ENCODE results near the gene CACNA2D2.

Gene CACNA2D2

DNA sequence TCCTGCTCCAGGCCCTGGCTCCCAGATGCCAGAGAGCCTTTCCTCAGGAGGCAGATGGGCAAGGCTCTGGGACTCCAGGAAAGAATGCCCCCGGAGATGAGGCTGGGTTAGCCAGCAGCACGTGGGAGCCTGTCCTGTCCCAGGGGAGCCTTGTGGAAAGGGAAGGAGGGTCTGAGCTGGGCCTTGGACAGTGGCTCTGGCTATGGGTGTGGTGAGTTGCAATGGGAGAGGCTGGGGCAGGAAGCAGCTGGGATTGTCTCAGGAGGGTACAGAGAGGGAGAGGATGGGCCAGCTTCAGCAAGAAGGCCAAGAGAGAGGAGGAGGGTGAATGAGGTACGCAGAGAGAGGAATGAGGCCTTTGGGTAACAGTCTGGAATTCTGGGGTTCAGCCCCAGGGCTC is 17.4 kb upstream of the CACNA2D2 start:
- H3K4me3 ChIP-seq (replicated peaks; ENCODE audit: insufficient read depth, low read length), result no peak overlapping the region
- no peak for DNase-seq (ENCODE audit: low read depth in 1 of 2, low spot score in 1 of 2)
- H3K27ac ChIP-seq (replicated peaks), result no peak overlapping the region
- TF ChIP-seq, protein P1, sequence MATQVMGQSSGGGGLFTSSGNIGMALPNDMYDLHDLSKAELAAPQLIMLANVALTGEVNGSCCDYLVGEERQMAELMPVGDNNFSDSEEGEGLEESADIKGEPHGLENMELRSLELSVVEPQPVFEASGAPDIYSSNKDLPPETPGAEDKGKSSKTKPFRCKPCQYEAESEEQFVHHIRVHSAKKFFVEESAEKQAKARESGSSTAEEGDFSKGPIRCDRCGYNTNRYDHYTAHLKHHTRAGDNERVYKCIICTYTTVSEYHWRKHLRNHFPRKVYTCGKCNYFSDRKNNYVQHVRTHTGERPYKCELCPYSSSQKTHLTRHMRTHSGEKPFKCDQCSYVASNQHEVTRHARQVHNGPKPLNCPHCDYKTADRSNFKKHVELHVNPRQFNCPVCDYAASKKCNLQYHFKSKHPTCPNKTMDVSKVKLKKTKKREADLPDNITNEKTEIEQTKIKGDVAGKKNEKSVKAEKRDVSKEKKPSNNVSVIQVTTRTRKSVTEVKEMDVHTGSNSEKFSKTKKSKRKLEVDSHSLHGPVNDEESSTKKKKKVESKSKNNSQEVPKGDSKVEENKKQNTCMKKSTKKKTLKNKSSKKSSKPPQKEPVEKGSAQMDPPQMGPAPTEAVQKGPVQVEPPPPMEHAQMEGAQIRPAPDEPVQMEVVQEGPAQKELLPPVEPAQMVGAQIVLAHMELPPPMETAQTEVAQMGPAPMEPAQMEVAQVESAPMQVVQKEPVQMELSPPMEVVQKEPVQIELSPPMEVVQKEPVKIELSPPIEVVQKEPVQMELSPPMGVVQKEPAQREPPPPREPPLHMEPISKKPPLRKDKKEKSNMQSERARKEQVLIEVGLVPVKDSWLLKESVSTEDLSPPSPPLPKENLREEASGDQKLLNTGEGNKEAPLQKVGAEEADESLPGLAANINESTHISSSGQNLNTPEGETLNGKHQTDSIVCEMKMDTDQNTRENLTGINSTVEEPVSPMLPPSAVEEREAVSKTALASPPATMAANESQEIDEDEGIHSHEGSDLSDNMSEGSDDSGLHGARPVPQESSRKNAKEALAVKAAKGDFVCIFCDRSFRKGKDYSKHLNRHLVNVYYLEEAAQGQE (IDR thresholded peaks at IDR 0.05; ENCODE audit: insufficient replicate concordance, low read depth), result no peak
- TF ChIP-seq, protein P2, sequence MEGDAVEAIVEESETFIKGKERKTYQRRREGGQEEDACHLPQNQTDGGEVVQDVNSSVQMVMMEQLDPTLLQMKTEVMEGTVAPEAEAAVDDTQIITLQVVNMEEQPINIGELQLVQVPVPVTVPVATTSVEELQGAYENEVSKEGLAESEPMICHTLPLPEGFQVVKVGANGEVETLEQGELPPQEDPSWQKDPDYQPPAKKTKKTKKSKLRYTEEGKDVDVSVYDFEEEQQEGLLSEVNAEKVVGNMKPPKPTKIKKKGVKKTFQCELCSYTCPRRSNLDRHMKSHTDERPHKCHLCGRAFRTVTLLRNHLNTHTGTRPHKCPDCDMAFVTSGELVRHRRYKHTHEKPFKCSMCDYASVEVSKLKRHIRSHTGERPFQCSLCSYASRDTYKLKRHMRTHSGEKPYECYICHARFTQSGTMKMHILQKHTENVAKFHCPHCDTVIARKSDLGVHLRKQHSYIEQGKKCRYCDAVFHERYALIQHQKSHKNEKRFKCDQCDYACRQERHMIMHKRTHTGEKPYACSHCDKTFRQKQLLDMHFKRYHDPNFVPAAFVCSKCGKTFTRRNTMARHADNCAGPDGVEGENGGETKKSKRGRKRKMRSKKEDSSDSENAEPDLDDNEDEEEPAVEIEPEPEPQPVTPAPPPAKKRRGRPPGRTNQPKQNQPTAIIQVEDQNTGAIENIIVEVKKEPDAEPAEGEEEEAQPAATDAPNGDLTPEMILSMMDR (IDR thresholded peaks at IDR 0.05; ENCODE audit: insufficient read depth, low read length), result no peak
- TF ChIP-seq SPI1 (IDR thresholded peaks at IDR 0.05; ENCODE audit: borderline replicate concordance, low read depth) (no peak), POLR2AphosphoS5 (IDR thresholded peaks at IDR 0.05; ENCODE audit: low read depth) (no peak), GABPA (IDR thresholded peaks at IDR 0.05; ENCODE audit: low read depth) (no peak)
- peaks cover 5% of the 10 kb centered on the region for H3K27me3 ChIP-seq (ENCODE audit: insufficient read depth, poor library complexity, severe bottlenecking)

DNA sequence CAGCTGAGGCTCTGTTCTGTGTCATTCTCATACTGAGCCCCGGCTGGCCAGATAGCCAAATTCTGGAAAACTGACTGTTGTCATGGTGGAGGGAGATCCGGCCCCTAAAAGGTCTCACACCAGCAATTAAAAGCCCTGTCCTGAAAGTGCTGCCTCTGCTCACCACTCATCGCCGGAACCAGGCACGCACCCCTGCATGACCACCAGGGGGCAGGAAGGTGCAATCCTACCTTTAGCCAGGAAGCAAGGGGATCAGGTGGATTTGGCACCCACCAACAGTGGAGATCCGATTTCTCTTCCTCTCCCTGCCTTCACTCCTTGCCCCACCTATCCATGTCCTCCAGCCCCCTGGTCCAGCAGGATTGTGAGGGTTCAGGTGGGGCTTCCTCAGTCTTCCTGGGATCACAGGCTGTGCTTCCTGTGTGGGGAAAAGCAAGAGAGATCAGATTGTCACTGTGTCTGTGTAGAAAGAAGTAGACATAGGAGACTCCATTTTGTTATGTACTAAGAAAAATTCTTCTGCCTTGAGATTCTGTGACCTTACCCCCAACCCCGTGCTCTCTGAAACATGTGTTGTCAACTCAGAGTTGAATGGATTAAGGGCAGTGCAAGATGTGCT is 16.1 kb upstream of the CACNA2D2 start:
- TF ChIP-seq, protein P2 (IDR thresholded peaks at IDR 0.05; ENCODE audit: insufficient read depth, low read length), result peak; percentile 94
- TF ChIP-seq, protein P1 (IDR thresholded peaks at IDR 0.05; ENCODE audit: insufficient replicate concordance, low read depth), result no peak
- Histone ChIP-seq H3K27me3 (ENCODE audit: insufficient read depth, poor library complexity, severe bottlenecking) (peaks cover 18% of the 10 kb centered on the region), H3K4me3 (replicated peaks; ENCODE audit: insufficient read depth, low read length) (no peak overlapping the region), H3K27ac (replicated peaks) (no peak overlapping the region)
- DNase-seq (ENCODE audit: low read depth in 1 of 2, low spot score in 1 of 2), result peak; percentile 27 to 59

DNA sequence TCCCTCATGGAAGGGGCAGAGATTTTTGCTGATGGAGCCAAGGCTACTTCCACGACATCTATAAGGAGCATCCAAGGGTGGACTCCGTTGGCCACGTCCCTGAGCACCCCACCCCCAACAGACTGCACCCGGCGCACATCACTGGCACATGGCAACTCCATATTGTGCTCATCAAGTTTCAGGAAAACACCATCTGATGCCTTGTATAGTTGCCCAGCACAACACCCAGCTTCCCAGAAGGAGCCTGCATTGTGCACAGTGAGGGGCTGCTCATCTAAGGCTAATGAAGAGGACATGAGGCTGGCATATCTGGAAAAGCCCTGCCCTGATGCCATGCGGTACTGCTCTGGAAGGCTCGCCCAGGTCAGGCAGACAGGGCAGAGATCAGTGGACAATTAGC is 15.0 kb upstream of the CACNA2D2 start:
- Histone ChIP-seq H3K27me3 (ENCODE audit: insufficient read depth, poor library complexity, severe bottlenecking) (peaks cover 19% of the 10 kb centered on the region), H3K4me3 (replicated peaks; ENCODE audit: insufficient read depth, low read length) (no peak overlapping the region), H3K27ac (replicated peaks) (no peak overlapping the region)
- TF ChIP-seq SPI1 (IDR thresholded peaks at IDR 0.05; ENCODE audit: borderline replicate concordance, low read depth), result no peak
- TF ChIP-seq, protein P1 (IDR thresholded peaks at IDR 0.05; ENCODE audit: insufficient replicate concordance, low read depth), result no peak
- TF ChIP-seq, protein P2 (IDR thresholded peaks at IDR 0.05; ENCODE audit: insufficient read depth, low read length), result no peak
- no peak for TF ChIP-seq POLR2AphosphoS5 (IDR thresholded peaks at IDR 0.05; ENCODE audit: low read depth)
- no peak for TF ChIP-seq GABPA (IDR thresholded peaks at IDR 0.05; ENCODE audit: low read depth)
- DNase-seq (ENCODE audit: low read depth in 1 of 2, low spot score in 1 of 2), result no peak
